B cell (primary cell): ENCODE measurements around the gene SSBP3. TPM values are rescaled to one million over a fixed set of nuclear protein-coding genes. Genes with fewer than 3 reads are reported as not detected.

Experiments used
- ATAC-seq: fragments of 200-7000 bp; cut with Tn5 transposase; one replicate; pipeline ENCODE4 v1.10.0; 2021; ENCODE audit warnings: low read depth, mild to moderate bottlenecking, moderate number of reproducible peaks, moderate library complexity
- CTCF ChIA-PET: fragments of 350-600 bp; sonication (Branson Sonifier 250); formaldehyde crosslinking; loops from one replicate; lab custom pipeline; 2021; ENCODE audit warnings: antibody characterized with exemption, inconsistent platforms; lab: Charles Lee
- POLR2A ChIA-PET: fragments of 350-600 bp; sonication (Branson Sonifier 250); formaldehyde crosslinking; loops from one replicate; lab custom pipeline; 2021; ENCODE audit warnings: antibody characterized with exemption; lab: Charles Lee
- DNase-seq: peaks from one replicate; pipeline ENCODE4 v3.0.0; 2013
- H2AFZ ChIP-seq: 2 replicates; pipeline ENCODE4 v1.6.1; 2012; ENCODE audit warnings: mild to moderate bottlenecking, low read depth, low read length; ENCODE audit not compliant: insufficient read depth, poor library complexity, severe bottlenecking
- H3K27ac ChIP-seq, 2 donors: 1 replicate in 1 of 2; 2 replicates in 1 of 2; pipeline ENCODE4 v1.5.1; 2012 to 2013; ENCODE audit warnings: low read length in 2 of 2, mild to moderate bottlenecking in 2 of 2, moderate library complexity in 1 of 2
- H3K27me3 ChIP-seq, 4 experiments: fragments of 200-600 bp in 1 of 4; sonication (generic) in 1 of 4; replicated peaks in 1 of 4; 1 replicate in 2 of 4; 2 replicates in 2 of 4; pipeline versions ENCODE4 v1.6.1 to v1.7.0; 2013 to 2016; ENCODE audit warnings: low read length in 3 of 4, mild to moderate bottlenecking in 2 of 4, mixed read lengths in 1 of 4, moderate library complexity in 1 of 4; ENCODE audit not compliant: insufficient read depth in 4 of 4, control insufficient read depth in 3 of 4; ENCODE audit errors: control extremely low read depth in 1 of 4
- H3K36me3 ChIP-seq, 2 experiments: replicated peaks in 1 of 2; 1 replicate in 1 of 2; 2 replicates in 1 of 2; pipeline versions ENCODE4 v1.6.1 to v1.7.1; 2013; ENCODE audit warnings: low read length in 1 of 2; ENCODE audit not compliant: insufficient read depth in 2 of 2, control insufficient read depth in 1 of 2; ENCODE audit errors: control extremely low read depth in 1 of 2, extremely low read depth in 1 of 2
- H3K4me1 ChIP-seq, 2 donors: fragments of 200-600 bp in 1 of 2; sonication (generic) in 1 of 2; 1 replicate in 1 of 2; 2 replicates in 1 of 2; pipeline versions ENCODE4 v1.5.1 to v1.6.1; 2013 to 2017; ENCODE audit warnings: low read length in 2 of 2; ENCODE audit not compliant: control insufficient read depth in 2 of 2, insufficient read depth in 2 of 2
- H3K4me2 ChIP-seq: replicated peaks from 2 replicates; pipeline ENCODE3; 2012; ENCODE audit warnings: mild to moderate bottlenecking, low read depth, low read length; ENCODE audit not compliant: poor library complexity, severe bottlenecking
- H3K4me3 ChIP-seq, 5 experiments: fragments of 200-600 bp in 1 of 5; sonication (generic) in 1 of 5; 1 replicate in 3 of 5; 2 replicates in 2 of 5; pipeline versions ENCODE4 v1.5.1 to v1.7.0; 2011 to 2016; ENCODE audit warnings: low read length in 4 of 5, mild to moderate bottlenecking in 4 of 5, low read depth in 2 of 5, control low read depth in 1 of 5, moderate library complexity in 1 of 5; ENCODE audit not compliant: insufficient read depth in 1 of 5; ENCODE audit errors: control extremely low read depth in 1 of 5, extremely low read depth in 1 of 5
- H3K79me2 ChIP-seq: fragments of 200-600 bp; sonication (generic); one replicate; pipeline ENCODE4 v1.6.0; 2016; ENCODE audit warnings: low read length; ENCODE audit not compliant: control insufficient read depth, insufficient read depth
- H3K9ac ChIP-seq: fragments of 200-600 bp; sonication (generic); 2 replicates; pipeline ENCODE4 v1.6.1; 2017; ENCODE audit warnings: mild to moderate bottlenecking, low read length, moderate library complexity
- H3K9me3 ChIP-seq, 3 donors: one replicate each; pipeline versions ENCODE4 v1.6.1 to v1.7.1; 2013; ENCODE audit warnings: low read length in 2 of 3; ENCODE audit not compliant: control insufficient read depth in 2 of 3, insufficient read depth in 1 of 3; ENCODE audit errors: control extremely low read depth in 1 of 3
- H4K20me1 ChIP-seq: 2 replicates; pipeline ENCODE4 v1.6.0; 2012; ENCODE audit warnings: mild to moderate bottlenecking, low read length; ENCODE audit not compliant: insufficient read depth, control insufficient read depth, poor library complexity, severe bottlenecking
- H3K27ac Mint-ChIP-seq: one replicate; pipeline ENCODE4 v1.8.0; 2021; ENCODE audit warnings: mixed read lengths
- H3K27me3 Mint-ChIP-seq: one replicate; pipeline ENCODE4 v1.8.0; 2021; ENCODE audit warnings: mixed read lengths
- H3K4me1 Mint-ChIP-seq: one replicate; pipeline ENCODE4 v1.8.0; 2021; ENCODE audit warnings: mixed read lengths
- H3K4me3 Mint-ChIP-seq: one replicate; pipeline ENCODE4 v1.8.0; 2021; ENCODE audit warnings: mixed read lengths
- H3K9me3 Mint-ChIP-seq: one replicate; pipeline ENCODE4 v1.8.0; 2022; ENCODE audit warnings: mixed read lengths; ENCODE audit not compliant: insufficient read depth
- CTCF ChIP-seq: fragments of 200-600 bp; IDR thresholded peaks from one replicate; pipeline ENCODE4 v1.8.0; 2022; ENCODE audit warnings: antibody characterized with exemption, mild to moderate bottlenecking
- EZH2 ChIP-seq: IDR thresholded peaks from 2 replicates; pipeline ENCODE4 v1.6.1; 2012; ENCODE audit warnings: borderline replicate concordance, low read depth, mild to moderate bottlenecking, moderate library complexity, low read length; ENCODE audit not compliant: insufficient read depth, poor library complexity, severe bottlenecking
- WGBS: methylation state at CpG from one replicate; pipeline ENCODE4 v1.1.5; 2013; ENCODE audit warnings: missing lambda C conversion rate; ENCODE audit not compliant: insufficient coverage; 5-methylcytosine and 5-hydroxymethylcytosine counted together
- intact Hi-C: fragments of 100-400 bp; cut with micrococcal nuclease; formaldehyde crosslinking; loops from one replicate; pipeline ENCODE4 v1.10.0; 2022
- polyA plus RNA-seq: library from polyadenylated mRNA; depleted of rRNA; stranded (reverse); fragments of >200 nt; gene quantifications from 2 replicates; pipeline ENCODE4 v1.2.3, GENCODE V29; 2012
- total RNA-seq, 2 donors: library from RNA; stranded (reverse); fragments of 120-200 nt in 1 of 2; gene quantifications; 1 replicate in 1 of 2; 2 replicates in 1 of 2; pipeline versions ENCODE4 v1.2.3 to v1.2.4, GENCODE V29; 2013 to 2022

Gene SSBP3
- total and polyA plus RNA-seq, 2 donors (not counting 1 experiment from before 2014, with no cell fraction given), result 16.9 to 30.7 TPM

- Mint-ChIP-seq H3K4me3 (no peak overlapping the region), H3K27ac (no peak overlapping the region)
- H3K9ac ChIP-seq, result no peak overlapping the region
Measured at GRCh38 chr1:54340878-54341277, 65.3 kb downstream of the SSBP3 start.

GRCh38 chr1:54340434-54340833 is 65.8 kb downstream of the SSBP3 start:
- intact Hi-C loops, result no loop called here
- peaks cover 8% of the 10 kb centered on the region for H3K4me1 Mint-ChIP-seq
- H3K27me3 ChIP-seq, result no peaks in the 10 kb centered on the region
- no peak overlapping the region for H3K9ac ChIP-seq
- CTCF ChIA-PET, result no interaction called here
- no peak overlapping the region for H3K27ac Mint-ChIP-seq
- H3K9me3 ChIP-seq, result peaks cover 0 to 2% (median 0%) of the 10 kb centered on the region in 3 donors
- H2AFZ ChIP-seq, result no peak overlapping the region
- H3K79me2 ChIP-seq, result peaks cover 43% of the 10 kb centered on the region
- TF ChIP-seq EZH2, result no peak
- no peak for TF ChIP-seq CTCF
- H3K4me1 ChIP-seq, result no peaks in the 10 kb centered on the region
- no peak overlapping the region for H3K4me3 Mint-ChIP-seq
- H3K27me3 Mint-ChIP-seq, result no peaks in the 10 kb centered on the region
- ATAC-seq, result no peak
- H3K4me3 ChIP-seq, result no peak overlapping the region
- H4K20me1 ChIP-seq, result no peaks in the 10 kb centered on the region
- H3K36me3 ChIP-seq, result peaks cover 0 to 2% of the 10 kb centered on the region in 2 experiments
- no peak for DNase-seq
- H3K27ac ChIP-seq, result no peak overlapping the region
- no peaks in the 10 kb centered on the region for H3K9me3 Mint-ChIP-seq
- 100% methylated on average over 4 of the region's 6 CpGs for WGBS
- no peak overlapping the region for H3K4me2 ChIP-seq
- POLR2A ChIA-PET, result no interaction called here

More at GRCh38 chr1:54340878-54341277, 65.3 kb downstream of the SSBP3 start:
- intact Hi-C loops, result no loop called here
- Histone ChIP-seq H2AFZ (no peak overlapping the region), H3K79me2 (peaks cover 43% of the 10 kb centered on the region), H4K20me1 (no peaks in the 10 kb centered on the region), H3K4me3 (no peak overlapping the region), H3K9me3 (peaks cover 0 to 2% (median 0%) of the 10 kb centered on the region in 3 donors), H3K36me3 (peaks cover 0 to 2% of the 10 kb centered on the region in 2 experiments), H3K27me3 (no peaks in the 10 kb centered on the region), H3K4me1 (no peaks in the 10 kb centered on the region), H3K27ac (no peak overlapping the region), H3K4me2 (no peak overlapping the region)
- 91% methylated on average over 5 of the region's 5 CpGs for WGBS
- no peak for ATAC-seq
- DNase-seq, result no peak
- TF ChIP-seq CTCF (no peak), EZH2 (no peak)
- no peaks in the 10 kb centered on the region for H3K9me3 Mint-ChIP-seq
- H3K27me3 Mint-ChIP-seq, result no peaks in the 10 kb centered on the region
- H3K4me1 Mint-ChIP-seq, result peaks cover 8% of the 10 kb centered on the region
- POLR2A ChIA-PET, result no interaction called here
- CTCF ChIA-PET, result no interaction called here
